ENCODE data around the gene CD37. TPM values are rescaled to one million over a fixed set of nuclear protein-coding genes. Genes with fewer than 3 reads are reported as not detected.
A peak's percentile ranks its signal among the peaks of the same experiment; 100 is the strongest.
"Not testable (repeated sequence)": the region's sequence is repeated elsewhere in the genome, so short reads cannot be mapped to it uniquely, and the experiment has no call there.

The CD37 gene
- polyA plus RNA-seq, 10 donors, result 13.5 to 37.3 (median 21.0) TPM

DNA sequence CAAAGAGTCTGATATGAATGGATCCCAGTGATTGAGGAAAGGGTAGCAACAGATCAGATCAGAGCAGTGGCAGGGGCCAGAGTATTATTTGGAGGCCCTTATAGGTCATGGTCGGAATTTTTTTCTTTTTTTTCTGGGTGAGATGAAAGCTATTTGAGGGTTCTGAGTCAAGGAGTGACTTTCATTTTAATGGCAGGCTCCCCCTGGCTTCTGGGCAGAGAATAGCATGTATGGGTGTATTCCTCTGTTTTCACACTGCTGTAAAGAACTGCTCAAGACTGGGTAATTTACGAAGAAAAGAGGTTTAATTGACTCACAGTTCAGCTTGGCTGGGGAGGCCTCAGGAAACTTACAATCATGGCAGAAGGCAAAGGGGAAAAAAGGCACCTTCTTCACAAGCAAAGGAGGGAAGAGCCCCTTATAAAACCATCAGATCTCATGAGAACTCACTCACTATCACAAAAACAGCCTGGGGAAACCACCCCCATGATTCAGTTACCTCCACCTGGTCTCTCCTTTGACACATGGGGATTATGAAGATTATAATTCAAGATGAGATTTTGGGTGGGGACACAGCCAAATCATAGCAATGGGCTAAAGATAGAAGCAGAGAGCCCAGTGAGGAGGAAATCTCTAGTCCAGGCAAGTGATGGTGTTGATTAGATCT is 7.2 kb upstream of the CD37 start:
- DNase-seq, result no peak

- no peak for DNase-seq
Measured at GRCh38 chr19:49328741-49329140, 6.5 kb upstream of the CD37 start.

GRCh38 chr19:49331187-49331586 is 4.0 kb upstream of the CD37 start:
- not testable (repeated sequence) for DNase-seq

DNA sequence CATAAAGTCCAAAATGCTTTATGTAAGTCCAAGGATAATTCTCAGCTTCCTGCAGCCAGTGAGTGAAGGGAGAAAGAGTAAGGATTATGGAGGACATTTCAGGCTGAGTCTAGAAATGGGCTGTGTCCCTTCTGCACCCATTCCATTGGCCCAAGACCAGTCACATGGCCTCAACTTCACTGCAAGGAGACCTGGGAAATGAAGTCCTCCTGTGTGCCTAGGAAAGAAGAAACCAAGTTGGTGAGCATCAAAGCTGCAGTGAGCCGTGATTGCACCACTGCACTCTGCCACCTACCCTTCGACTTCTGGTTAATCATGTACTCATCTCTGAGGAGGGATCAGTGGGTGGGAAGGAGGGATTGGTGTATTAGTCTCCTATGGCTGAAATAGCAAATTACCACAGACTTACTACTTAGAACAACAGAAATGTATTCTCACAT is 3.6 kb upstream of the CD37 start:
- DNase-seq, result peak in 1 of 3 donors; percentile 43

GRCh38 chr19:49332691-49333417 is 2.4 kb upstream of the CD37 start:
- not testable (repeated sequence) for DNase-seq

- no peak for DNase-seq
Measured at GRCh38 chr19:49333418-49333805, 1.8 kb upstream of the CD37 start.

DNA sequence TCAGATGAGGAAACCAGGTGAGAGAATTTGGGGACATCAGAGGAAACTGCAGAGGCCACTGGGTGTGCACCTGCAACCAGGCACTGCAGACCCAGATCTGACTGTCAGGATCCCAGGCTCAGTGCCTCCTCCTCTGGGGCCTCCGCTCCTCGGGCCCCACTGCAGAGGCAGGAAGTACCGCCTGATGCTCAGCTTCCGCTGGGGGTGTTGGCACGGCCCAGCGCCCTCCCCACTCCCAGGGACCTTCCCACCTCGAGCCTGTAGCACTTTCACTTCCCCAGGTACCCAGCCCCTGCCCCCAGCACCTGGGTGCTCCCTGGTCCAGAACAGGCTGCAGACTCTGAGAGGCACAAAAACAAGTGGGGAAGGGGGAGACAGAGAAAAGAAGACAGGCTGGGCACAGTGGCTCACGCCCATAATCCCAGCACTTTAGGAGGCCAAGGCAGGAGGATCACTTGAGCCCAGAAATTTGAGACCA is 1.4 kb upstream of the CD37 start:
- DNase-seq, result peak in 1 of 3 donors; percentile 30

DNA sequence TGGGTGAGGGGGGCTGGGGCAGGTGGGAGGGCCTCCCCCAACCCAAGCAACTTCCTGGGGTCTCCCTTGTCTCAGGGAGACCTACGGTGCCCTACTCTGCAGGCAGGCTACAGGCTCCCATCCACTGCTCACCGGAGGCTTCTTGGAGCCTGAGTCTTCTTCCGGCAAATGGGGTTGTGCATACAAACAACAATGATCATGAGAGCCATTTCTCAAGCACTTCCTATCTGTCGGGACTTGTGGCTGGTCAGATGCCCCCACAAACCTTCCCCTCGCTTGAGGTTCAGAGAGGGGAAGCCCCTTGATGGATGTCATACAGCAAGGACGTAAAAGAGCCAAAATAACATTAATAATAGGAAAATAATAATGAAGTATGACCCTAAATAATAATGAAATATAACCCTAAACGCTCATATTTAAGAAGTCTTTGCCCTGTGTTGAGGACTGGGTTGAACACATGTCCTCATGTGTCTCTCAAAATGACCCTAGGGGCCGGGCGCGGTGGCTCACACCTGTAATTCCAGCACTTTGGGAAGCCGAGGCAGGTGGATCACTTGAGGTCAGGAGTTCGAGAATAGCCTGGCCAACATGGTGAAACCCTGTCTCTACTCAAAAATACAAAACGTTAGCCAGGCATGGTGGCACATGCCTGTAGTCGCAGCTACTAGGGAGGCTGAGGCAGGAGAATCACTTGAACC is 727 bp downstream of the CD37 start:
- DNase-seq, result no peak

DNA sequence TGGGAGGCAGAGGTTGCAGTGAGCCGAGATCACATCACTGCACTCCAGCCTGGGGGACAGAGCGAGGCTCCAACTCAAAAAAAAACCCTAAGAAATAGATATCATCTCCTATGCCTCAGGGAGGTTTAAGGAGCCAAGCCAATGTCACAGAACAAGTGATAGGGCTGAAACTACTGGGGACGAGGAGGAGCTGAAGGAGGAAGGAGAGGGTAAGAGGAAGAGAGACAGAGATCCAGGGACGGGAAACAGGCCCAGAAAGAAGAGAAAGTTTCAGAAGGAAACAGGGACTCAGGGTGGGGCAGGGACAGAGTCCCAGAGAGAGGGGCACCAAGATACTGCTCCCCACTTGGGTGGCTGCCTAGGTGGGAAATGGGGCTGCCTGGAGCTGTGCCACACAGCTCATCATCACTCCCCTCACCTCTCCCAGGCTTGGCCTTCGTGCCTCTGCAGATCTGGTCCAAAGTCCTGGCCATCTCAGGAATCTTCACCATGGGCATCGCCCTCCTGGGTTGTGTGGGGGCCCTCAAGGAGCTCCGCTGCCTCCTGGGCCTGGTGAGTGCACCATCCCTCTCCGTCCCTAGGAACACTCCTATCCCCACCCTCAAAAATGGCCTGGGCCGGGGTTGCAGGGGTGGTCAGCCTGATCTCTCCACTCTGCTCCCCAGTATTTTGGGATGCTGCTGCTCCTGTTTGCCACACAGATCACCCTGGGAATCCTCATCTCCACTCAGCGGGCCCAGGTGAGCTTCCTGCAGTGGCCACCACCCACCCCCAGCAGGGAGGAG is 1.5 kb downstream of the CD37 start:
- DNase-seq, result no peak

GRCh38 chr19:49337267-49338022 is 2.2 kb downstream of the CD37 start:
- DNase-seq, result no peak

- no peak for DNase-seq
Measured at GRCh38 chr19:49338023-49338677, 2.9 kb downstream of the CD37 start.

- no peak for DNase-seq
Measured at GRCh38 chr19:49338691-49339300, 3.6 kb downstream of the CD37 start.

GRCh38 chr19:49339301-49340068 is 4.3 kb downstream of the CD37 start:
- DNase-seq, result peak; percentile 85 to 96 (median 90)

GRCh38 chr19:49340069-49340864 is 5.1 kb downstream of the CD37 start:
- DNase-seq, result peak in 1 of 3 donors; percentile 57

- DNase-seq, result no peak
Measured at GRCh38 chr19:49340865-49341718, 5.9 kb downstream of the CD37 start.

- no peak for DNase-seq
Measured at GRCh38 chr19:49342291-49342721, 7.1 kb downstream of the CD37 start.

GRCh38 chr19:49343123-49343522 is 7.9 kb downstream of the CD37 start:
- DNase-seq, result no peak

Data from muscle of back (tissue), 11 donors.